HG03571 (cell line): Measurements from ENCODE around the gene PRKD1.
"Not testable (repeated sequence)": the region's sequence is repeated elsewhere in the genome, so short reads cannot be mapped to it uniquely, and the experiment has no call there.

Source experiments
- ATAC-seq: cut with Tn5 transposase; IDR thresholded peaks from one replicate; pipeline ENCODE4 v1.9.1; 2021; ENCODE audit not compliant: unreplicated experiment

The PRKD1 gene

GRCh38 chr14:29839691-29840090 is 88.0 kb downstream of the PRKD1 start:
- ATAC-seq: not testable (repeated sequence)

GRCh38 chr14:29838752-29839151 is 88.9 kb downstream of the PRKD1 start:
- ATAC-seq: no peak

GRCh38 chr14:29836395-29836794 is 91.3 kb downstream of the PRKD1 start:
- ATAC-seq: no peak

- ATAC-seq: no peak
These were observed 95.6 kb downstream of the PRKD1 start for GRCh38 chr14:29832042-29832441.

- no peak for ATAC-seq
These were observed 97.8 kb downstream of the PRKD1 start for GRCh38 chr14:29829851-29830250.

GRCh38 chr14:29823816-29824215 is 103.8 kb downstream of the PRKD1 start:
- ATAC-seq: no peak

GRCh38 chr14:29822430-29822709 is 105.3 kb downstream of the PRKD1 start:
- ATAC-seq: no peak

GRCh38 chr14:29821661-29822429 is 105.8 kb downstream of the PRKD1 start:
- no peak for ATAC-seq

- no peak for ATAC-seq
These were observed 106.4 kb downstream of the PRKD1 start for GRCh38 chr14:29821242-29821641.

- ATAC-seq: no peak
These were observed 106.9 kb downstream of the PRKD1 start for GRCh38 chr14:29820785-29821184.

- no peak for ATAC-seq
These were observed 109.8 kb downstream of the PRKD1 start for GRCh38 chr14:29817767-29818405.

GRCh38 chr14:29815016-29815674 is 112.5 kb downstream of the PRKD1 start:
- no peak for ATAC-seq

GRCh38 chr14:29814156-29815015 is 113.3 kb downstream of the PRKD1 start:
- ATAC-seq: no peak

- no peak for ATAC-seq
These were observed 117.0 kb downstream of the PRKD1 start for GRCh38 chr14:29810682-29811081.

GRCh38 chr14:29810064-29810463 is 117.6 kb downstream of the PRKD1 start:
- ATAC-seq: no peak

GRCh38 chr14:29806124-29806517 is 121.5 kb downstream of the PRKD1 start:
- no peak for ATAC-seq

GRCh38 chr14:29805415-29806123 is 122.1 kb downstream of the PRKD1 start:
- no peak for ATAC-seq

GRCh38 chr14:29804481-29805266 is 123.0 kb downstream of the PRKD1 start:
- ATAC-seq: no peak

GRCh38 chr14:29803045-29803444 is 124.6 kb downstream of the PRKD1 start:
- no peak for ATAC-seq

- ATAC-seq: no peak
These were observed 125.4 kb downstream of the PRKD1 start for GRCh38 chr14:29802211-29802610.
